ENCODE results near the gene RNF38. TPM values are rescaled to one million over a fixed set of nuclear protein-coding genes. Genes with fewer than 3 reads are reported as not detected.

RNF38 gene
- total and polyA plus RNA-seq, 9 of the 15 experiments (the other 6 are each of a cell fraction or from before 2014, with no cell fraction given), result 1.6 to 9.8 (median 4.5) TPM

GRCh38 chr9:36400332-36401163 lies 479 bp upstream of the RNF38 start (continued):
- TF ChIP-seq ZNF639 (CRISPR knock-in tag; conservative IDR thresholded peaks at IDR 0.05 in 1 of 2, IDR thresholded peaks at IDR 0.05 in 1 of 2) (peak in 1 of 2 experiments; percentile 95; a peak in 2 of 4 replicates), STAT5B (CRISPR knock-in tag; IDR thresholded peaks at IDR 0.05) (no peak), NRF1 (conservative IDR thresholded peaks at IDR 0.05 in 1 of 2, IDR thresholded peaks at IDR 0.05 in 1 of 2) (peak in 1 of 2 experiments; percentile 89; a peak in 2 of 4 replicates), NONO (IDR thresholded peaks at IDR 0.05; ENCODE audit: low read depth in 2 of 2, low read length in 1 of 2) (peak in 1 of 2 experiments; percentile 80; a peak in 2 of 4 replicates), ZNF143 (CRISPR knock-in tag; IDR thresholded peaks at IDR 0.05) (no peak), ATF7 (IDR thresholded peaks at IDR 0.05) (peak; percentile 92), E2F4 (CRISPR knock-in tag; IDR thresholded peaks at IDR 0.05; ENCODE audit: low read depth) (no peak), E2F3 (CRISPR knock-in tag; IDR thresholded peaks at IDR 0.05) (no peak), SIN3B (IDR thresholded peaks at IDR 0.05; ENCODE audit: low read depth) (0 out of 2 replicates have a peak, but pooled peaks have one; percentile 16), HDAC8 (tag; IDR thresholded peaks at IDR 0.05) (no peak), ETV6 (IDR thresholded peaks at IDR 0.05; ENCODE audit: borderline replicate concordance in 1 of 2, low read depth in 2 of 2, low read length in 1 of 2) (no peak), ETV6 (CRISPR knock-in tag; IDR thresholded peaks at IDR 0.05; ENCODE audit: borderline replicate concordance) (0 out of 2 replicates have a peak, but pooled peaks have one; percentile 58), ZKSCAN8 (CRISPR knock-in tag; IDR thresholded peaks at IDR 0.05) (no peak), ZNF583 (CRISPR knock-in tag; IDR thresholded peaks at IDR 0.05) (no peak), ZFP91 (CRISPR knock-in tag; IDR thresholded peaks at IDR 0.05) (no peak), HIVEP1 (CRISPR knock-in tag; IDR thresholded peaks at IDR 0.05) (no peak), CHD4 (IDR thresholded peaks at IDR 0.05; ENCODE audit: insufficient read depth, insufficient replicate concordance, low read depth, low read length, poor library complexity, severe bottlenecking) (no peak), ZNF324 (CRISPR knock-in tag; IDR thresholded peaks at IDR 0.05) (no peak), NCOA1 (IDR thresholded peaks at IDR 0.05; ENCODE audit: low read depth) (no peak), BRF2 (IDR thresholded peaks at IDR 0.05; ENCODE audit: borderline replicate concordance, insufficient read depth, insufficient read length) (no peak), FIP1L1 (IDR thresholded peaks at IDR 0.05; ENCODE audit: low read depth, low read length, poor library complexity, severe bottlenecking) (peak; percentile 67), ZNF551 (CRISPR knock-in tag; IDR thresholded peaks at IDR 0.05) (no peak)

Measured in K562 (cell line).